Amygdala (tissue), 56 donors: ENCODE results near the gene FAM120A.

ENCODE experiments used
- DNase-seq, 56 donors: peaks; one replicate each; lab custom pipeline; 2025; lab: John Stamatoyannopoulos, UW

FAM120A gene

DNA sequence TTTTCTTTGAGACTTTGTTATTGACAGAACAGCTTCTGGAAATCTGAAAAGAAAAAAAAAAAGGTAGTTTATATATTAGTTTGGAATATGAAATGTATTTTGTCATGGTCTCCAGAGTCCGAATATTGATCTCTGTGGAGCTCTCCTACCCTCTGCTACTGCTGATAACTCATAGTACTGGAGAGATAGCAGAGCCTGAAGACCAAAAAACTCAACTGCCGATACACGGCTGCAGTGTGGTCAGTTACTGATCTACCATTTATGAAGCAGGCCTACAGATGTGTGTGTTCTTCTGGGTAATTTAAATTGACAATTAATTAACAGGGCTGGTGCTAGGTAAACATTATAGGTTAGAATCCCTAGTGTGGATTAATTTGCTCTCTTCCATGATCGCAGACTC is 3.8 kb upstream of the FAM120A start:
- DNase-seq, result no peak

DNA sequence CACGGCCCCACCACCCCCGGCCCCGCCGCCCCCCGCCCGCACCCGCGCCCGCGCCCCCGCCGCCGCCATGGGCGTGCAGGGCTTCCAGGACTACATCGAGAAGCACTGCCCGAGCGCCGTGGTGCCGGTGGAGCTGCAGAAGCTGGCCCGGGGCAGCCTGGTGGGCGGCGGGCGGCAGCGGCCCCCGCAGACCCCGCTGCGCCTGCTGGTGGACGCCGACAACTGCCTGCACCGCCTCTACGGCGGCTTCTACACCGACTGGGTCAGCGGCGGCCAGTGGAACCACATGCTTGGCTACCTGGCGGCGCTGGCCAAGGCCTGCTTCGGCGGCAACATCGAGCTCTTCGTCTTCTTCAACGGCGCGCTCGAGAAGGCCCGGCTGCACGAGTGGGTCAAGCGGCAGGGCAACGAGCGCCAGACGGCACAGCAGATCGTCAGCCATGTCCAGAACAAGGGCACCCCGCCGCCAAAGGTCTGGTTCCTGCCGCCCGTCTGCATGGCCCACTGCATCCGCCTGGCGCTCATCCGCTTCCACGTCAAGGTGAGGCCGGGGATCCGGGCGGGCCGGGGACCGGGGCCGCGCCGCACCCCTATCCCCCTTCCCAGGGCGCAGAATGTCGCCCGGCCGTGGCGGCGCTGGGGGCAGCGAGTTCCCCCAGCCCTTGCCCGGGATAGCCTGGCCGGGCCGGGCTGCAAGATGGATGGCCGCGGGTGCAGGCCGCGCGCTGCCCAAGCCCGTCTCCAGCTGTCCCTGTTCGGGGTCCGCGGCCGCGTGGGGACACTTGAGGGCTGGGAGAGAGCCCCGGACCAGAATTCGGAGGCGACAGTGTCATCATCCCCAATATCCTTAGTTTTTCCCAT is 594 bp downstream of the FAM120A start:
- DNase-seq, result peak in 33 of 56 donors; percentile 15 to 72 (median 48)

DNA sequence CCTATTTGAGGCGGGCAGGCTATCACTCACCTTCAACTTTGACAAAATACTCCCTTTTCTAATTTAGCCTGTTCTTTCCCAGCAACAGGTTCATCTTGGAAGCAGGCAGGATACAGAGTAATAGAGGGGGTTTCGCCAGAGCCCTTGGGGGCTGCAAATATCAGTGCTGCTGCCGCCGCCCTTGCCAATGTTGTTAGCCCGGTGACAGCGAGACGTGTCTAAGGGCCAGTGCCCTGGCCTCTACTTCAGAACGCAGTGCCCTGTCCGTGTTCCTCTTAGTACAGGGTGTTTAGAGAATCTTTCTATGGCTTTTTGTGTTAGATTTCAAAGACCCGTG is 1.2 kb downstream of the FAM120A start:
- peak in 7 of 56 donors; percentile 26 to 64 (median 46) for DNase-seq

DNA sequence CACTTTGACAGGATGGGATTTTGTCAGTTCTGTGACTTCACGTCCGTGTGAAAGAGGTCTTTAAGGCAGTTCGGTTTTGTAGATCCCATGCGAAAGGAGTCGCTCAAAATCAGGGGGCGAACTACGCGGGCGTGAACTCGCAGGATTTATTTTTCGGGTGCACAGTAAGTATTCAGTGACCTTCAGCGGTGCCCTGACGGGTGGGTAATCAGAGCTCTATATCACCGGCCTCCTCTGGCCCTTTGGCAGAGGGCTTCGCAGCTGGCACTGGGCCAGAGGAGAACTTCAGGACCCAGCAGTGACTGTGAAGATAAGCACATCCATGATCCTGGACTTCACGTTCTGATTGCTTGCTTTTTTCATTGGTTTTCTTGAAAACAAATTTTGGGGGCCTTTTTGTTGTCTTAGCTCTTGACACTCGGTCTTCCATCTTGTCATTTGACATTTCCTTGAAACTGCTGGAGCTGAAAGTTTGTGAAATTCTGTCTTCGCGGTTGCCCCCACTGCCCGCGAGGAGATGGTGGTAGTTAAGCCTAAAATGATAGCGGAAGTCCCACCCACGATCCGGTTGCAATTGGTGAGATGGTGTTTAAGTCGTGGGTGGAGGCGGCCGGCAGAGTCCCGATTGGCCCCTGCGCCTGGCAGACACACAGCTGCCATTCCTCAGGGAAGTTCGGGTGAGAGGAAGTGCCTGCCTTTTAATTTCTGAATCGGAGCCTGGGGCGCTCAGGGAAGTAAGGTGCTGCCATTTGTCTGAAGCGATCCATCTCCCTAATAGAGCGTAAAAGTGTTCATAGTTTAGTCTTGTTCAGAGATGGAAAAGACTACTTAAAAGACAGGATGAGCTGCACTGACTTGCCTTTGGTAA is 1.8 kb downstream of the FAM120A start, which contains the start of gene FAM120AOS:
TSS of gene FAM120AOS (minus strand) at position 535 of the 868 bp plus-strand sequence. CDS start 872 bp downstream, outside the sequence.
- peak; percentile 53 to 98 (median 91) for DNase-seq

DNA sequence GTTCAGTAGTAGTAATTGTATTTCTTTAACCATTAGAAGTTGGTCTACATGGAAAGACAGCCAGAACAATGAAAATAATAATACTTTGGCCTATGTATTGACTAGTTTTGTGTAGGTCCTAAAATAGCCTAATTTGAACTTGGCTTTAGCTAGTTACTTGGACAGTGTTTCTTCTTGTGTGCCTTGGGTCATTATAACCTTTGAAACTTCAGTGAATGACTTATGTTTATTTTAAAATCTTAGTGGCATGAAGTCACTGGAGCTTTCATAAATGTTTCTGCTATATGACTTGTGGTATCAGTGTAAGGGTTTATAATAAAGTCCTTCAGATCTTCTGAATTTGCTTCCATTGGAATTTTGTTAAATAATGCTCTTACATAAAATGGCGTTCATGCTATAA is 4.5 kb downstream of the FAM120A start:
- no peak for DNase-seq

DNA sequence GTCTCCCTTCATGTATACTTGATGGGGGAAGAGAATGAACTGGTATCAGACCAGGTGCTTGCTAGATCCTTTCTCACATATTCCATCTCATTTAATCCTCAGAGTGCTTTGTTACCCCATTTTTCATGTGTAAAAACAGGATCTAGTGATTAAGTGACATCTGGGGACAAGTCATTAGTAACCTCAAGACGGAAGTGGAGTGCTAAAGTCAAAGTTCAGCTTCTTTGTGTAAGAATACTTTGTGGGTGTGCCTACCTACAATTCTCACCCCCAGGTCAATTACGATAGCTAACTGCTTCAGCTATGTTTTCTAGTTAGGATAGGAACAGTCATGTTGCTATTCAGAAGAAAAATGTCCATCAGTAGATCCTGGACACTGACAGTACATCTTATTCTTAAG is 5.0 kb downstream of the FAM120A start:
- DNase-seq, result no peak

DNA sequence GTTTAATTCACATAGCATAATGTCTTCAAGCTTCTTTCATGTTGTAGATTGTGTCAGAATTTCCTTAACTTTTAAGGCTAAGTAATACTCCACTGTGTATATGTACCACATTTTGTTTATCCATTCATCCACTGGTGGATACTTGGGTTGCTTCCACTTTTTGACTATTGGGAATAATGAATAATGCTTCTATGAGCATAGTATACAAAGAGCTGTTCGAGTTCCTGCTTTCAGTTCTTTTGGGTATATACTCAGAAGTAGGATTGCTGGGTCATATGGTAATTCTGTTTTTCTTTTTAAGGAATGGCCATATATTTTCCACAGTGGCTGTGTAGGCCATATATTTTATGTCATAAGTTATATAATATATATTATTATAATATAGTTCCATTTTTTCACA is 5.5 kb downstream of the FAM120A start:
- no peak for DNase-seq

DNA sequence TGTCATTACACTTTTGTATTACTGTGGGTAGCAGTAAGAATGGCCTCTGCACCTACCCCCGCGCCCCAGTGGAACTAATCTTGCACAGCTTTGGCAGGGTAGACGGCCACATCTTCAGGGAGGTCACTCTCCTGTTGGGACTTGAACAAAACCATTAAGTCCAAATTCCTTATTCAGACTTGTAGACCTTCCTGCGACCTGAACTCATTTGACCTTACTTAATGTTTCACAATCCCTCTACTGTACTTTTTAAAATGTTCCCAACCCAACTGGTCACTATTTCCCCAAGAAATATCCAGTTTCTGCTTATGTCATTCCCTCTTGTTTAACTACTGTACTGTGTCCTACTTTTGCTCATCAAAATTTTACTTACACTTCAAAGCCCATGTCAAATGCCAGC is 7.2 kb downstream of the FAM120A start:
- no peak for DNase-seq

DNA sequence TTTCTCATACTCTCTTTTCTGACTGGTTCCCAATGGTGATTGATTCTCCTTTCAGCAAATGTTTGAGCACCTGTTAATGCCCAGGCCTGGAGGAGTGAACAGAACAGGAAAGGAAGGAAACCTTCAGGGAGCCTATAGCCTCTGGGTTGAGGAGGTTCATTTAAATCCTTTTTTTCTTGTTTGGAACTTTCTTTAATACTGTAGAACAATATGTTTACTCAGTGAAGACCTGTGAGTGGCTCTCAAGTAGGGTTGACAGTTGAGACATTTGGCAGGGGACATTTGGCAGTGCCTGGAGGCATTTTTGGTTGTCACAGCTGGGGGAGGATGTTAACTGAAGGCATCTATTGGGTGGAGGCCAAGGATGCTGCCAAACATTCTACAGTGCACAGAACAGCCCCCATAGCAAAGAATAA is 8.0 kb downstream of the FAM120A start:
- no peak for DNase-seq

DNA sequence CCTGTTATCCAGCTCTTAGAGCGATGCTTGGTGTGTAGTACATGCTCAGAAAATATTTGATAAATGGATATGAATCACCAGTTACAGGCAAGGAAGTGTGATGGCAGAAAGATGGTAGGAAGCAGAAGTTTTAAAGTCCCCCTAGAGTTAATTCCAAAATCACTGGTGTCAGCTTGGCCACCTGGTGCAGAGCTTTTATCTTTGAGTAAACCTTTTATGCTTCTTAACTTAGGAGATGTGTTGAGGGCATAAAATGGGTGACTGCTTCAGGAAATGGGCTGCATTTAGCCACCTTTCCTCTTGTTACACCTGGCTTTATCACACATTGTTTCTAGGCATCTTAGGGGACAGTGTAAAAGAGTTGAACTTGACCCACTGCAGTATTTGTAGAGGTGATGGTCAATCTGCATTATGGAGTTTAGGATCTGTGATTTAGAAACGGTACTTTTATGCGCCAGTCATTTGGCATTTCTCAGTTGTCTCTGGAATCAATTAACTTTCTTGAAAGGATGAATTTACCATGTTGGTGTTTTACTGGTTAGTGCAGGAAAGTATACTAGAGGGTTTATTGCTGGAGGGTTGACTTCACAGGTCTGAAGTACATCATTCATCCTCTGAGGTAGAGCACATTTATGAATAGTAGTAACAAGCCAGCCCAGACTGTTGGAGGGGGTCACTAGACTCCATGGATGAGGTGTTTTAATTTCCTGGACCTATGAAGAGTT is 9.4 kb downstream of the FAM120A start:
- no peak for DNase-seq

DNA sequence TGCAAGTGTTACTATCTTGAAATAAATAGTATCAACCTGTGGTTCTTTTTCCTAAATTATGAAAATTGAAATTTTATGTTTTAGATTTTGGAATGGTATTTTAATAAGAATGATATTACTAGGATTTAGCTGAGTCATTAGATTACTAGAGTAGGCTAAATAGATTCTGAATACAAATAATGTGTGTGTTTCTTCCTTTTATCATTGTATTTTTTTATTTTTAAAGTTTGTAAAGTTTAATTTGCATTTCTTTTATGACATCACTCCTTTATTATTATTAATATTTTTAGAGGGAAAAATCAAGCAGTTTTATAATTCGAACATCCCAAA is 9.9 kb downstream of the FAM120A start:
- DNase-seq, result no peak

DNA sequence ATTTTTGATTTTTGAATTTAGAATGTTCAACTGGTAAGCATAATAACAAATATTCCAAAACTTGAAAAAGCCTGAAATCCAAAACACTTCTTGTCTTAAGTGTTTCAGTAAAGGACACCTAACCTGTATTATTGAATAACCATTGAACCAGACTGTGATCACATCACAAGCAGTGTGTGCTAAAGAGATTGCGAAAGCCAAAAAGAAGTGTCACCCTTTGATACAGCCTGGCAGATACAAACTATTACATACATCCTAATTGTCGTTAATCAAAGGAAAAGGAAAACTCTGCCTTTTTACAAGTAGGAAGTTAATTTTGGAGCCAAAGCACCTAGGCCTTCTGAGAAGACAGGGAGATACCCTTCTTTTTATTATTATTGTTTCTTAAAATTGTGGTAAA is 10.3 kb downstream of the FAM120A start:
- no peak for DNase-seq

DNA sequence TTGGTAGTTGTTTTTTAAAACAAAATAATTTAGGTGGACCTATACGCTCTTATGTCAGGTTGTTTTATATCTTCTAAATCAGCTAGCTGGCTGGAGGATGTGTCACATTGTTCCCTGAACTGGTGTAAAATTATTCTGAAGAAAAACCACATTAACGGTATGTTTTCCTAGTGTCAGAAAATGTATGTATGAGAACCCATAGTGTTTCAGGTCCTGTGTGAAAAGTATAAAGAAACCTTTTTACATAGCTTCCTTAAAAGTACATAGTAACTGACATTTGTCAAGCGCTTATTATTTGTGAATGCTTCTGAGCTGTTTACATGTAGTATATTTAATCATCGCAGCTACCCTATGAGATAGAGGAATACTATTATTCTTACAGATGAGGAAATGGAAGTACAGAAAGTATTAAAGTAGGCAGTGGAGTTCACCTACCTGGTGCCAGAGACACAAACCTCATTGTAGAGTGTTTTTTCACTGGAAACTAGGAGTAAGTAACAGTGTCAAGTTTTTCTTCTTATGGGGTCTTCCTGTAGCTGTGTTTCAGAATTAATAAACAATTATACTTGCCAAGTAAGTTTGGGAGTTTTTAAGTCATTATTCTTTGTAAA is 12.3 kb downstream of the FAM120A start:
- no peak for DNase-seq

DNA sequence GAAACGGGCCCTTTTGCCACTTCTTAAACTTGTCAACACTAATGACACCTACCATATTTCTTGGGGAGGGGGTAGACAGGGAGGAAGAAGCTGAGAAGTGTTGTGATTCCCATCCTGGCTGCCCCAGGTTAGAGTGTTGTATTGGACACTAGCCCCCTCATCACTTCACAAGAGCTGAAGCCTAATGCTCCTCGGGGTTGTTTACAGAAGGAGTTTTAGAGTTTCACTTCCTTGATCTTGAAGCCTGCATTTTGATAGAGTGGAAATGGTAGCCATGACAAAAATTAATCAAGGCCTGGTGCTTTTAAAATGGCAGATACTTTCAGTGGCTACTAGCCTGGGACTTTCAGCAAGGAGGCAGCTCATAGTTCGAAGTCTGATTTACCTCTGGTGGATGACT is 12.9 kb downstream of the FAM120A start:
- no peak for DNase-seq

DNA sequence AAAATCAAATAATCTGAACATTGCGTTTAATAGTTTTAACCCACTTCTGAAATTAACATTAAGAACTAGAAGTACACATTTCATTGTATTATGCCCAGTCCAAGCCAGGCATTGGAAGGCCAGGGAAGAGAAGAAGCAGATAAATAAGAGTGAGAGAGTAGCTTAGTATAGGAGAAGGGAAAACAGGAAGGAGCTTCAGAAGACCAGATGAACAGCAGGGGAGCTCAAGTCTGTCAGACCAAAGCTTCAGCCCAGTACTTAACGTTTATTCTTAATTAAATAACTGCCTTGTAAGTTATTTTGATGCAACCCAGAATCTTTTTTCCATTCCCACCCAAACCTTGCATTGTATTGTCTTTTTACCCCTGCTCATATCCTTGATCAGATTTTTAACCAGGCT is 13.4 kb downstream of the FAM120A start:
- no peak for DNase-seq

DNA sequence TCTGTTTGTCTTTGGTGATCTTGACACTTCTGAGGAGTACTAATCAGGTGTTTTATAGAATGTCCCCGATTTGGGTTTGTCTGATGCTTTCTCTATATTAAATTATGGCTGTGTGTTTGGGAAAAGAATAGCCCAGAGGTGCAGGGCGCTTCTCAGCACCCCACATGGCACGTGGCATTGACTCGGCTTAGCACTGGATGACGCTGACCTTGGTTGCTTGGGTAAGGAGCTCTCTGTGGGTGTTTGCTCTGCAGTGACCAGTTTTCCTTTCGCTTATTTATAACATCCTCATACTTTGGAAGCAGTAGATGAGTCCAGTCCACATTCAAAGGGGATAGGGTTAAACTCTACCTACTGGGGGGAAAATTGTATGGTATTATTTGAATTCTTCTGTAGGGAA is 14.4 kb downstream of the FAM120A start:
- no peak for DNase-seq

DNA sequence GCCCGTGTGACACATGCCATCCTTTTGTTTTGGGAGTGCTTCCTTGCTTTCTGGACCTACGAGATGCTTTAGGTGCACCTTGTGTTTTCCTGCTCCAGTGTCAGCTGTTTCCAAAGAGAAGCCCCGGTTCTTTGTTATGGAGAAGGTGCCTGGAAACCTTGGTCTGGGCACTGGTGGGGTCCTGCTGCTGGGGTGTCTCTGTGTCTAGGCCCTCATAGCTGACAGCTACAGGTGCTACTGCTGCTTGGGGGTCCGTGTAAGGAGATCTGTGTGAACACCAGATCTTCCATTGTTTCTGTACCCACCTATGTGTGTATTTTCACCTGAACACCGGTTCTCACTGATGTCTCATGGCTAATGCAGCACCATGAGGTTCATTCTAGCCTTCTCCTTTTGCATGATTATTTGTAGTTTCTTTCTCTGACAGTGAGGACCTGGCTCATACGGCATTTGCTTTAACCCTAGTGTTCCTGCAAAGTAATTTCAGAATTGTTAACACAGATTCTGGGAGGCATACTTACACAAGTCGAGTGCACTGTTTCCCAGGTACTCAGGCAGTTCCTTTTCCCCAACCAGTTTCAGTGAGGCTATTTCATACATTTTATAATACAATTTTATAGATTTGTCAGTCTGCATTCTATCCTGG is 15.1 kb downstream of the FAM120A start:
- no peak for DNase-seq

DNA sequence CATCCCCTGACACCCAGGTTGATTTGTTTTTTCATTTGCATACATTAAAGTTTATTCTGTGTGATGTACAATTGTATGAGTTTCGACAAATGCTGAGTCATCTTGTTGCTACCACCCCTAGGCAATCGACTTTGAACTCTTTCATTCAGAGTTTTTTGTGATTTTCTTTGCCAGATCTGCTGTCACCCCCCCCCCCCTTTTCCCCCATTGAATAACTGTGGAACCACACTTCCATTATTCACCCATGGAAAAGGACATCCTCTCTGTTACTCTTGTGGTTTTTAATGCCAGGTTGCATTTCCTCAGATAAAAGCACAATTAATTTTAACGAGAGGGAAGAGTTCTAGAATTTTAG is 15.6 kb downstream of the FAM120A start:
- no peak for DNase-seq

DNA sequence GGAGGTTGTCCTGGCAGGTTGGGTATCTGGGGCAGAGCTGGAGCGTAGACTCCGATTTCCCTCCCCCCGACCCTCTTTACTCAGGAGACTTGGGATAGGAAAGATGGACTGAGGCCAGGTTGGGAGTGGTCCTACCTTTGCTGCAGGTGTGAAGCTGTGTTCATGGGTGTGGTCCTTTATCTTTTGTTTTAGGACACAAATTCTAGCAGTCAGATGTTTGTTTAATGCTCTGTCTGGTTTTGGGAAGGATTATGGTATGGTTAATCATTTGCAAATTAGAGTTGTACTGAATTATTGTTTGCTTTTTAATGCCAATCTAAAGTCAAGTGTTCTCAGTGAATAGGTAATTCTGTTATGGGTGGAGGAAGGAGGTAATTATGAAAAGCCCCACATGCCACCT is 16.0 kb downstream of the FAM120A start:
- DNase-seq, result no peak

DNA sequence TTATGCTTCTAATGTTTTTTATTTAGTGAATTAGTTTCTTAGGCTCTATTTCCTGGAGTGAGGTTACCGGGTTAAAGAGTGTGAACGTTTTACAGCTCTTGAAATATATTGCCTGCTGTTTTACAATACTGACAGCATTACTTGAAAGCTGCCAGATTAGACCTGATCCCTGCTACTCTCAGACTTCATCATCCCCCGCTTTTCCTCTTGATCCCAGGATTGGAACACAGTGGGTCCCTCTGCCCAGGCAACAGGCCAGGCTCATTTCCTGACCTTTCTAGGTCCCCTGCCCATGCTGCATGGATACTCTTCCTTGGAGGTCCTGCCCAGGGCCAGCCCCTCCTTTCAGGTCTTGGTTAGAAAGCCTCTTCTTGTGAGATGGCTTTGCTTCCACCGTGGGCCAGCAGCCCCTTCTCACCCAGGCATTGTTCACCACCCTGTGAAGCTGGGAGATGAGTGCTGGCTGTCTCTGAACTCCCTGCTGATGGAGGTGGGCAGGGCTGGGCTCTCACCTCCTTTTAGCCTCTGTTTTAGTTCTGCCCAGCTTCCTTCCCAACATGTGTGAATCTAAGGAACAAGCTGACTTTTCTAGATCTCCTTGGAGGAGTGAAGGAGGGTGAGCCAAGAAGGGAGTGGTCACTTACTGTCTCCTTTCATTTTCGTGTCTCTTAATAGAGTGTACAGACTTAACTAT is 17.4 kb downstream of the FAM120A start:
- no peak for DNase-seq
